NCI-H510A treated with DMSO at 0.1 percent for 48 hours (cell line): ENCODE measurements around the gene CRTC3.

ENCODE experiments used
- DNase-seq: peaks from one replicate; lab custom pipeline; 2025; lab: John Stamatoyannopoulos, UW

The CRTC3 gene

DNA sequence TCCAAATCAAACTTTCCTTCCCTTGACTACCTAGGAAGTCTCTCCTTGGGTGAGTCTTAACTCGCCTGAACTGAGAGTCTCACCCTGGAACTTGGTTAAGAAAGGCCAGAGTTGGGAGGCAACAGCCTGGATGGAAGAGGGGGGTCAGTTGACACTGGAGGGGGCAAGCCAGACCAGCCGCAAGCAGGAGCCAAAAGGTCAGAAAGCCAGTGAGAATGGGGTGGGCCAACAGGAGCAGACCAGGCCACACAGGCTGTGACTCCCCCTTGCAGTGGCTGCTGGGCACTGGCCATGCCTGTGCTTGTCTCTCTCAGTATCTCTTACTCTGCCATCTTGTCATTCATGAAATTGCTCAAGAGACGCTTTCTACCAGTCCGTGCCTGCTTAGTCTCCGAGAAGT, 32.9 kb downstream of the CRTC3 start:
- DNase-seq = no peak

DNA sequence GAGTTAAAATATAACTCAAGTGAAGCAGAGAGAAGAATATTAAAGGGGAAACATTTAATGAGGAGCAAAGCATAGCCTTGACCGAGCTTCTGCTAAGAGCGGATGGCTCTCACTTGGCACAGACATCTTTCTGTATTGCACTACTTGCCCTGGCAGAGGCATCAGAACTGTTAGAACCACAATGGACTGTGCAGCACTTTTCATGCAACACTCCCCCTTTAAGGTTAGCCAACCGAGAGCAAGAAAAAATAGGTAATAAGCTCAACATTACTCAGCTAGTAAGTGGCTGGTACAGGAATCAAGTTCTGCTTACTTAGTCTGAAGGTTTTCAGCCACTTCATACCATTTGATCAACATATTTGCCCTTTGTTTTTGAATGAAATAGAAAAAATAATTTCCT, 33.7 kb downstream of the CRTC3 start:
- DNase-seq = no peak

DNA sequence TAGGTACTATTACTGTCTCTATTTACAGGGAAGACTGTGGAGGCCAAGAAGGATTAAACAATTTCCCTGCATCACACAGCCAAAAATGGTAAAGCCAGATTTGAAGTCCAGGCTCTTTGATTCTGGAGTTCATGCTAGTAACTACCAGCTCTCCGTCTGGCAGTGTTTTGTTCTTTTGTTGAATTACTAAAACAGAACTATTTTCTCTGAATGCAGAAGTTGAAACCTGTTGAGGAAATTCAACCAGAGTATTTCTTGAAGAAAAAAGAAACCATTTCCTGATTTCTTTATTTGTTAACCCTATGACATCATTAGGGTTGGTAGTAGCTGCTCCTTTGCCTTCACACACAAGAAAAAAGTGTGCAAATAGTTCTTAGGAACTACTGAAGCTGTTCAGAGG, 34.3 kb downstream of the CRTC3 start:
- no peak for DNase-seq

DNA sequence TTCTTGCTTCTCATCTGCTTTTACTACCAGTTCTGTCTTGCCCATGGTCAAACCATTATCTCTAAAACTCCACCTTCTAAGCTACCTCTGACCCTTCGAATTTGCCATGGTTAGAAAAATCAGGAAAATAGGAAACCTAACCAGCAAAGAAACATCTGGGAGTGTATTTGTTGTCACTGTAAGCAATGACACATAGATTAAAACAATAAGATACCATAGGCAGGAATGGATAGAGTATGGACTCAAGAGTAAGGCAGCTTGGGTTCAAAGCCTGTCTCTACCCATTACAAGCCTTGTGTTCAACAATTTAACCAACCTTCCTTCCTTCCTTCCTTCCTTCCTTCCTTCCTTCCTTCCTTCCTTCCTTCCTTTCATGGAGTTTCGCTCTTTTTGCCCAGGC, 34.9 kb downstream of the CRTC3 start:
- DNase-seq = no peak

DNA sequence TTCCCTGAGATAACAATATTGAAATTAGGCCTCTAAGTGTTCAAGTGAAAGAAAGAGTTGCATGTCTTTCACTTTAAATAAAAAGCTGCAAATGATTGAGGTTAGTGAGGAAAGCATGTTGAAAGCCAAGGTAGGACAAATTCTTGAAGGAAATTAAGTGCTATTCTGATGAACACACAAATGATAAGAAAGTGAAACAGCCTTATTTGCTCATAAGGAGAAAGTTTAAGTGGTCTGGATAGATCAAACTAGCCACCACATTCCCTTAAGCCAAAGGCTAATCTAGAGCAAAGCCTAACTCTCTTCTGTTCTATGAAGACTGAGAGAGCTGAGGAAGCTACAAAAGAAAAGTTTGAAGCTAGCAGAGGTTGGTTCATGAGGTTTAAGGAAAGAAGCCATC, 36.1 kb downstream of the CRTC3 start:
- DNase-seq = no peak

DNA sequence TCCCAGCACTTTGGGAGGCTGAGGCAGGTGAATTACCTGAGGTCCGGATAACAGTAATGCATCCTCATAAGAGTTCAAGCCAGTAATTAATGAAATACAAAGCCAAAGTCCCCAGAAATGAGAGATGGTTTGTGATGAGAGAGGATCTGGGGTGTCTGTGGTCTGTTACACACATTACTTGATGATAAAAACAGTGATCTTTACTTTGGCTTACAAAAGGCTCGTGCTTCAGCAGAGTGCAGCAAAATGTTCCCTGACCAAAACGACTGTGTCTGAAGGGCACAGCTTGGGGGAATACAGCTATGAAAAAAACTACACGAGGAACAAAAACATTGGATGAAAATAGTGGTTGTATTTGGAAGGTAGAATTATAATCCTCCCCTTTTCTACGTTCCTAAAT, 40.9 kb downstream of the CRTC3 start:
- no peak for DNase-seq

DNA sequence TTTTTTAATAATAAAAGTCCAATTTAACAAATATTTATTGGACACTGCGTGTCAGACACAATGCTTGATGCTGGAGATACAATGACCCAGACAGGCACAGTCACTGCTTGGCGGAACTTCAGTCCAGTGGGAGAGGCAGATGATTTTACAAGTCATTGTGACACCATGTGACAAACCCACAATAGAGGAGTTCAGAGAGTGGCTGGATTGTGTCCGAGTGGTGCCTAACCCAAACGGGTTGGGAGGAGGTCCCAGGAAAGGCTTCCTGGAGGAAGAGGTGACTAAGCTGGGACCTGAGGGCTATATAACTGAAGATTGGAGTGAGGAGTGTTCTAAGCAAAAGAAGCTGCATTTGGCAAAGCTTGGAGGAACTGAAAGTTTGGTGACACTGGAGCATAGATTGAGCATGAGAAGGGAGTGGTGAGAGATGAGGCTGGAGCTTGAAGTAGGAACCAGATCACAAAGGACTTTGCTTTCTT, 41.4 kb downstream of the CRTC3 start:
- DNase-seq = no peak

DNA sequence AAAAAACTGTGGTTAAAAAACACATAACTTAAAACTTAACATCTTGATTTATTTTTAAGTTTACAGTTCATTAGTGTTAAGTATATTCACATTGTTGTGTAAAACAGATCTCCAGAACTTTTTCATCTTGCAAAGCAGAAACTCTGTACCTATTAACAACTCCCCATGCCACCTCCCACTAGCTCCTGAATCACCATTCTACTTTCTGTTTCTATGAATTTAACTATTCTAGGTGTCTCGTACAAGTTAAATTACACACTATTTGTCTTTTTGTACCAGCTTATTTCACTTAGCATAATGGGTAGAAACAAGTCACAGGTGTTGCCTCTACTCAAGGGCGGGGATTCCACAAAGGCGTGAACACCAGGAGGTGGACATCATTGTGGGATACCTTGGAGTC, 43.2 kb downstream of the CRTC3 start:
- DNase-seq = no peak

DNA sequence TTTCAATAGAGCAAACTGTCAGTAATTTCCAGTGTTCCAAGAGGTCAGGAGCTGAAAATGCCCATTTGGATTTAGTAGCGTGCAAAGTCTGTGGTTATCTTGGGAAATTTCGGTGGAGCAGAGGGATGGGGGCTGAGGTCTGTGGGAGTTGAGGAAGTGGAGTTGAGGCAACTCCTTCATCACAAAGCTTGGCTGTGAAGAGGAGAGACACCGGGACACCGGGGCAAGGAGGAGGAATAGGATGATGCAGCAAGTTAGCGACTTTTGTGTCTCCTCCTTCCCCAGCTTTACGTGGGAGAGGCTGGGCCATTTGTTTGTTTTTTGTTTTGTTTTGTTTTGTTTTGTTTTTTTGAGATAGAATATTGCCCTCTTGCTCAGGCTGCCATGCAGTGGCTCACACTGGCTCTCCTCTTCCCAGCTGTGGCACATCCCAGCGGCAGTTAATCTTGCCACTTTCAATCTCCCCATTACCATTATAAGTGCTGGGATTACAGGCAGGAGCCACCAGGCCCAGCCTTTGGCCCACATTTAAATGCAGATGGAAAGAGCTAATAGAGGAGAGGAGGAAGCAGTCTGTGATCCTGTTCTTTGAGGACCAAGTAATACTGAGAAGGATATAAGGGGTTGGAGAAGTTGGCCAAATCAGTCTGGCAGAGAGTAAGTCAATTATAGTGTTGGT, 47.1 kb downstream of the CRTC3 start:
- DNase-seq = no peak

DNA sequence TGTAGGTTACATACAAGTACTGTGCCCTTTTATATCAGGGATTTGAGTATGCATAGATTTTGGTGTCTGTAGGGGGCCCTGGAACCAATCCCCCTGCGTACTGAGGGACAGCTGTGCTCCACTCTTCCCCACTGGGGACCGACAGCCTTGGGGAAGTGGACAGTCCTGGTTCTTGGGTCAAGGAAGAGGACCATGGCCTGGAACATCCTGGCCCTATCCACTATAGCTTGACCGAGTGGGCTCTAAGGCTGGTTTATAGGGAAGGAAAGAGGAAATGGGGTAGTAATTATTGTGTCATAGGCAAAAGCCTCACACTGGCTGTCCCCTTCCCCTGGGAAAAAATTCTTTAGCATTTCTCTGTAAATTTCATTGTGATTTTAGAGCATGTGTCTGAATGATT, 49.5 kb downstream of the CRTC3 start:
- DNase-seq = no peak

DNA sequence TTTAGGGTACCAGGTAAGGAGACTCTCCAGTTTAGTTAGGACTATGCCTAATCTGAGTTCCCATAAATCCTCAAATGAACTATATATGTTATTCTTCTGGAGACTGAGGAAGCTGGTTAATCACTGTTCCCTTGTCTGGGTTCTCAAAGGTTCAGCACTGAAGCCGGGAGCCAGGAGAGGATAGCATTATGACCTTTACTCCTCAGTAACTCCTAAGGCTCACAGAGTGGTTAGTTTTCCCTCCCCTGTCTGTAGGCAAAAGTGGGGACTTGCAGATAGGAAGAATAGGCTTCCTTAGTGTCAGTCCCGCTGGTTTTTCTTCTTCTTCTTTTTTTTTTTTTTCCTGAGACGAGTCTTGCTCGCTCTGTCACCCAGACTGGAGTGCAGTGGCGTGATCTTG, 50.4 kb downstream of the CRTC3 start:
- DNase-seq = no peak

DNA sequence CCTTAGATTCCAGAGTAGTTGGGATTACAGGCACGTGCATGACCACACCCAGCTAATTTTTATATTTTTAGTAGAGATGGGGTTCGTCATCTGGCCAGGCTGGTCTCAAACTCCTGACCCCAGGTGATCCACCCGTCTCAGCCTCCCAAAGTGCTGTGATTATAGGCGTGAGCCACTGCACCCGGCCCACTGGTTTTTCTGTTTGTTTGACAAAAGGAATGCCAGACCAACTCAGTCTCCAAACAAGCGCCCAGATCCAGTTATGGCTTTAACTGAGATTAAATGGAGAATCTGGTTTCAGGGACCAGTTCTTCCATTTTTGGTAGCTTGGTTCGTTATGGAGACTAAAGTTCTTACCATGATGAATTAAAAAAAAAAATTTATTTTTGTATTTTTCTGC, 50.8 kb downstream of the CRTC3 start:
- no peak for DNase-seq

DNA sequence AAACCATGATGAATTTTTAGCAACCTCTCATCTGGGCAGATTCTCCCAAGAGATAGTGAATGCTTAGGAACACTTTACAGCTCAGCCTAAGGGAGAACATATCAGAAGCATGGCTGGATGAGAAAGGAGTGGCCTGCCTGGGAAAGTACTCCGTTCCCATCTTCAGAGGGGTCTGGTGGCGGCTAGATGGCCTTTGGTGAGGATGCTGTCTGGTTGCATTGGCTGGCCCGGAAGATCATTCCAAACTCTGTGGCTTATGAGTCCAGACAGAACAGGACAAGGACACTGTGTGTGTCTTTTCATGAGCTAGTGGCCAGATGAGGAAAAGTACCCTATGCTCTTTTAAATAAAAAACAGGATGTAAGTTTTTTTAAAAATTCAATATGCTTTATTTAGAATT, 51.2 kb downstream of the CRTC3 start:
- no peak for DNase-seq

DNA sequence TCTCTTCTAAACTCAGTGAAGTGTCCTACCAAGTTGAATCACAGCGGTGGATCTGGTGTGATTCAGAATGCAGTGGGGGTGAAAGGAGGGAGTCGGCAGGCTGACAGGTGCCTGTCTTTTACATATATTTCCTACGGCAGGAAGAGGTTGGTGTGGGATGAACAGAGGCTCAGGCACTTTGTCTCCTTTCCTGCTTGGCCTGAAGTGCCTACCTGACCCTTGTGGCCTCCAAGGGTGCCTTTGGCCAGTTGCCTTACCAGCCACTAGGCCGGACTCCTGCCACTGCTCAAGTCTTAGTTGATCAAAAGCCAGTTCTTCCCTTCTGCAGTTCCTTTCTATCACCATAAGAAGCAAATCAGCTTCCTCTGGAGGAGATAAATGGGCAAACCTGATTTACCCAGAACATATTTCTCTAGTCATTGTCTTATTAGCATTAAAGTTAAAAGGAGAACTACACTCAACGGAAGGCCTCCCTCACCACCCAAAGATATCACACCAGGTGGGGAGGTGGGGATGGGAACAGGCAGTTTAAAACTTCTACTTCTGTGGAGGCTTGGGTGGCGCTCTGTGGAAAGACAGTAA, 52.1 kb downstream of the CRTC3 start:
- DNase-seq = no peak

DNA sequence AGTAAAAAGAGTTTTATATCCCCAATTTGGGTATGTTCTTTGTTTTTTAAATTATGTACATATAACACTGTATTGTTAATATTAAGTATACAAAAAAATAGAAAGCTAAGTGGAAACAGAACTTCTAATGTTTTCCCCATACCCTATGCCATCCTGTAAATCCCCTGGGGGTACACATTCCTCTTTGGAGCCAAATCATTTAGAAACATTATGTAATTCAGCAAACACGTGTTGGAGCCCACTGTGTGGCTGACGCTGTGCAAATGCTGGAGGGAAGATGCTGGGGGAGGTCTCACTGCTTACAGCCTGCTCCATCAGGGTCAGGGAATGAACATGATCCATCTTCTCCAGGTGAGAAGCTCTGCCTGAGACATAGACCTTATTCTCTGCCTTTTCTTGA, 52.8 kb downstream of the CRTC3 start:
- no peak for DNase-seq

DNA sequence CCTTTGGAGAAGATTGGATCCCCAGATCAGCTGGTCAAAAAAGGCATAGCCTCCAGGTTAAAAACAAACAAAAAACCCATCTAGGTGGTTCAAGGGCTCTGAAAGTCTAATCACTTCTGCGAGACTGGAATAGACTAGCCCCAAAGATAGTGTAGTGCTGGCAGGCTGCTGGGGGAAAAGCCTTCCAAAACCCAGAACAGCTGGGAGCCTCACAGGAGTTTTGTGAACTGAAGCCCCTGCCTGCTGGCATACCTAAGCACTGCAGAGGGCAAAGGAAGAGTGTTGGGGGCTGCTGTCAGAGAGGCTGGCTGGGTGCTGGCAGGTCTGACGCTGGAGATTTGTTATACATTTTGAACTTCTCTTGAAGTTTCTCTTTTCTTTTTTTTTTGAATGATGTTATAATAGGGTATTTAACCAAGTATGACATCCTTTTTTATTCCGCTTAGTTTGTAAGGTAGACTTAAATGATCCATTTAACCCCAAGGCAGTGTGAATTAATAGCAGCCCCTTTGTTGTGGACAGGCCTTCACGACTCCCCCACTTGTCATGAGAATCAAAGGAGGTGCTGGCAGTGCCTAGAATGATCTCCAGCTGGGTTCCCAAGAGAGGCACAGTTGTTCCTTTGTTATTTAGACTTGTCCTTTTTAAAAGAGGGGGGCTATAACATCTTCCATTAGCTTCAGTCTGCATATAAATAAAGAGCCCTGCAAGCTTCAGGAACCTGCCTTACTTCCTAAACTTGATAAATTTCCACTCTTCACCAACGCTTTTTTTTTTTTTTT, 53.9 kb downstream of the CRTC3 start:
- DNase-seq = no peak

DNA sequence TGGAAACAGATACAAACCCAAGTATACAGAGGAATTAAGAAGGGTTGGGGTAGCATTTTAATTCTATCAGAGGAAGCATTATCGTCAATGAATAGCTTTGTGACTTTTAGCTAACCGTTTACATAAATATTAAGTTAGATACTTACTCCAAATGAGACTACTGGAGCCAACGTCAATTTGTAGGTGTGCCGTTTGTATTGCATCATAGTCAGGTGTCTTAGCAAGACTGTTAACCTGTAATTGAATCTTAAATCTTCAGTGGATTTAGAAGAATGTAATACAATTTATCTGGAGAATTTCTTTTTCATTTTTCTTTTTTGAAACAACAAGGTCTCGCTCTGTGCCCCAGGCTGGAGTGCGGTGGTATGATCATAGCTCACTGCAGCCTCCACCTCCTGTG, 55.1 kb downstream of the CRTC3 start:
- no peak for DNase-seq

DNA sequence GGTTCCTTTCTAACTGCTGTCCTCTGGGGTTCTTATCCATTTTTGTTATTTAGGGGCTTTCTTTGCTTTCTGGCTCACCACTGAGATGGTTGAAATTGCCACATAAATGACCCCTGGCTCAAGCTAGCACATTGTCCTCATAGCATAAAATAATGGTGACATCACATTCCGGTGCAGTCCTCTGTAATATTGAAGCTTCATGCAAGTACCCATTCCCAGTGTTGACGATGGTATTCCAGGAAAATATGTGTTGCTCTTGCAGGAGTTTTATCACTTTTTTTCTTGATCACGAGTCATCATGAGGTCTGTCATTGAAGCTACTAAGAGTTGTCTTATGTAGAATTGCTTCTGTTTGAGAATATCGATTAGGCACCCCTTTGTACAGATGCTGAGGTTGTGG, 56.1 kb downstream of the CRTC3 start:
- no peak for DNase-seq

DNA sequence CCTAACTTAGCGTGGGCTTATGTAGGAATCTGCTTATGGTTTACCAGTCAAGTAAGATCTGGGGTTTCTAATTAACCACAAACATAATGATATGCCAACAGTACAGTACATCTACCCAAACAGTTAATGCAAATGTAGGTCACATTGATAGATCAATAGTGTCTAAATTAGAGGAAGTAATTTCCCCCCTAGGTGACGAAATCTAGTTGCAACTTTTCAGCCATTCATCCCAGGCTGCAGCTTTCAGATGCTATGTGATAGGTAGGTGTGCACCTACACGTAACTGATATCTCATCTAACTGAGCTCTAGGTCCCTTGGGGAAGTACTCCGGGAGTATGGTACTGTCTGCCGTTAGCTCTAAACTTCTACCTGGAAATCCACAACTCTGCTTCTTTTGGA, 57.2 kb downstream of the CRTC3 start:
- DNase-seq = no peak

DNA sequence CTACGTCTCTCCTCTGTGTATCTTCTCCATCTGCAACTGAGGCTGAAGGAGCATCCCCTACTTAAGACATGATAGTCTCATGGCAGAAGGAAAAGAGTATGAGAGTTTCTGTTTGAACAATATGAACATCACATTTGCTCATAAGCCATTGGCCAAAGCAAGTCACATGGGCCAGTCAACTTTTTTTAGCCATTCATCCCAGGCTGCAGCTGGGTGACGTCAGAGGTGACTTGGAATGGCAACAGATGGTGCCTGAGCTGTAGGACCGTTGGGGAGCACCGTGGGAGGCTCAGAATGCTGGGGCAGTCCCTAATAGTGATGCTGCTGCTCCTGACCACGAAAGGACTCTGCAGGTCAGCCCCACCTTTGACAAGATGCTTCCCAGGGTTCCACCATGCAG, 58.7 kb downstream of the CRTC3 start:
- DNase-seq = no peak

DNA sequence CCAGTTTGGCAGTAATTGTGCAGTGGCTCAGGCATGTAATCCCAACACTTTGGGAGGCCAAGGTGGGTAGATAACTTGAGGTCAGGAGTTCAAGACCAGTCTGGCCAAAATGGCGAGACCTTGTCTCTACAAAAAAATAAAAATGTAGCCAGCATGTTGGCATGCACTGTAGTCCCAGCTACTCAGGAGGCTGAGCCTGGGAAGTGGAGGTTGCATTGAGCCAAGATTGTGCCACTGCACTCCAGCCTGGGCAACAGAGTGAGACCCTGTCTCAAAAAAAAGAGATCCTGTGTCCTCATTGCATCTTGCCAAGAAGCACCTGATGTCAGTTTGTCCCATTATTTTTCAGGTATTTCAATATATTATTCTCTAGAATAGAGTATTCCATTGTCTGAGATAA, 61.8 kb downstream of the CRTC3 start:
- DNase-seq = no peak

DNA sequence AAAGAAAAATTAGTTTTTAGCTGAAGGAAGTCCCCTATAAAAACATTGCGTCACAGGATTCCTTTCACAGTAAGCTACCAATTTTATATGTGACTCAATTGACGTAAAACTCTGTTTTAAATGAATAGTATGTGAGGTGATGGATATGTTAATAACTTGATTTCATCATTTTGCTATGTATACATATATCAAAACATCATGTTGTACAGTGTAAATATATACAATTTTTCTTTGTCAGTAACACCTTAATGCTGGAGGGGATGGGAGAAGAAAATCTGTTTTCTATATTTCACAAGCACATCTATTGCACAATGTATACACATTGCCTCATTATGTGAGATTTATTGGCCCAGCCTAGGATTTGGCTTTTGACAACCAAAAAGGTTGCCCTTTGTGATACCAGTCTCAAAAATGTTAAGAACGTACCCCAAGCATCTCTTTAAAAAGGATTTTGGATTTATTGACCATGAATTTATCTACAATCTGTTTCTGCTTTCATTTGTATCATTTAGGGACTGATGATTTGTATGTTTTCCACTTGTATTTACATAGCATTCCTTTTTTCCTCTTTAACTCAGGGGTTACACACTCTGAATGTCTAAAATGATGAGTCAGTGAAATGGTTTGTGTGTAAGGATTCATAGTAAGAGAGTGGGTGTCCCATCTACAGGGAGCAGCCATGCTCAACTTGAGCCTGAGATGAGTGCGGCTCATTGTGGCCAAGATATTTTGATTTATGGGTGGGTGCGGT, 62.6 kb downstream of the CRTC3 start:
- no peak for DNase-seq
